DMS53 (cell line): ENCODE results near the gene ZNF488.
A peak's percentile ranks its signal among the peaks of the same experiment; 100 is the strongest.

Experiments
- DNase-seq: peaks from one replicate; lab custom pipeline; 2025; lab: John Stamatoyannopoulos, UW

The ZNF488 gene

DNA sequence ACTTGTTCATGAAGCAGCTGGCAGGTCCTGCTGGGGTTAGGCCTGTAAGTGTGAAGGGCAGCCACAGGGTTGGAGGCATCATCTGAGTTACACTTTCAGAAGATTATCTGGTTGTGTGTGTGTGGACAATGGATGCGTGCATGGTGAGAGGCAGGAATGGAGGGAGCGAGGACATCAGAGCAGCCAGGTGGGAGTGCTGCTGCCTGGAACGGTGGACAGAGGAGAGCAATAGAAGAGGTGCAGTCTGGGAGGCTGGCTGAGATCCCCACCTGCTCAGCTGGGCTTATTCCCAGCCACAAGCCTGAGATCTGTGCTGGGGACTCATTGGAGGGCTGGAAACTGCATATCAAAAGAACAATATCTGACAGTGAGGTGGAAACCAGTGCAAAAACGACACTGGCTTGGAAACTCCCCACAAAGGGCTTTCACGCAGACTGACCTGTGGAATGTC lies 17.9 kb downstream of the ZNF488 start:
- no peak for DNase-seq

- no peak for DNase-seq
These were observed 18.5 kb downstream of the ZNF488 start for GRCh38 chr10:47365431-47366180.

GRCh38 chr10:47364911-47365310 lies 19.2 kb downstream of the ZNF488 start:
- DNase-seq: no peak

DNA sequence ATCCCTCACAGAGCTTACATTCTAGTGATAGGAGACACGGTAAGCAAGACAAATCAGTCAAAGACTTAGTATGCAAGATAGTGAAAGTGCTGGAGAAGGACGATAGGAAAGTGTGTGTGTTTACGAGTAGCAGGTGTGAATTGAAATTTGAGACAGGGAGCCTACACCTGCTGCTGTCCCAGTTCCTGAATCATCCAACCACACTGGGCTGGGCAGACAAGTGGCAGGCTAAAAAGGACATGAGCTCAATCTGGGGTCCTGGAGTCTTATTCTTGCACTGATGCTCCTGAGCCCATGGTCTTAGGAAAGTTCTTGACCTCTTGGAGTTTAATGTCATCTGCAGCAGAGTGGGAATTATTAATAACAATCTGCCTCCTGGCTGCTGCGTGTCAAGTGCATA lies 19.7 kb downstream of the ZNF488 start:
- DNase-seq: peak; percentile 93

DNA sequence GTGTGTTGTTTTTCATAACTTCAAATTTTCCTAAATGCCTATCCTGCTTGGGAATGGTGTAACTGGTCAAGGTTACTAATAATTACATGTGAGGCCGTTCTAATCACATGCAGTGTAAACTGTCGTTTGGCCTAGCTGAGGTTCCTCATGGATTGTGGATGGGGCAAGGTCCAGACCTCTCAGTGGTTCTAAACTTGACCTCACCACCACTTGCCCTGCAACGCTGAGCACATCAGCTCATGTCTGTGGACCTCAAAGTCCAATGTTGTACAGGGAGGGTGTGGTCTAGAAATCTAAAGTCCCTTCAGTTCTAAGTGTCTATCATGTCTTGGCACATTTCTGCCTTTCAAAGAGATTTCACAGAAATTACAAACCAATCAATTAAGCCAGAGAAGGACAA lies 20.3 kb downstream of the ZNF488 start:
- DNase-seq: peak; percentile 51

DNA sequence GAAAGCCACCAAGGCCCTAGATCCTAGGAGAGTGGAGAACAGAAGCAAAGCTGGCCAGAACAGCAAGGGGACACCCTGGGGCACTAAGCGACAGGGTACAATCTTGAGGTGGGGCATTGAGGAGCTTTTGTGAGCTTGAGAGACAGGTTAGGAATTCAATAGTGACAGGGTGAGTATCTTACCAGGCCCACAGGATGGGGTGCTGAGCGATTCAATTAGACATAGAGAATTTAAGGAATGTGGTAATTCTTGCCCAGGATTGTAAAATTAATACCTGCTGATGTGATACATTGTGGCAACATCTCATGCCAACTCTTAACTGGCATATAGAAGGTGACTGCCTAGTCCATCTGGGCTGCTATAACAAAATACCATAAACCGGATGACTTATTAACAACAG lies 21.9 kb downstream of the ZNF488 start:
- no peak for DNase-seq

- DNase-seq: peak; percentile 72
These were observed 22.8 kb downstream of the ZNF488 start for GRCh38 chr10:47361293-47361692.

GRCh38 chr10:47360419-47361040 lies 23.6 kb downstream of the ZNF488 start:
- DNase-seq: no peak

DNA sequence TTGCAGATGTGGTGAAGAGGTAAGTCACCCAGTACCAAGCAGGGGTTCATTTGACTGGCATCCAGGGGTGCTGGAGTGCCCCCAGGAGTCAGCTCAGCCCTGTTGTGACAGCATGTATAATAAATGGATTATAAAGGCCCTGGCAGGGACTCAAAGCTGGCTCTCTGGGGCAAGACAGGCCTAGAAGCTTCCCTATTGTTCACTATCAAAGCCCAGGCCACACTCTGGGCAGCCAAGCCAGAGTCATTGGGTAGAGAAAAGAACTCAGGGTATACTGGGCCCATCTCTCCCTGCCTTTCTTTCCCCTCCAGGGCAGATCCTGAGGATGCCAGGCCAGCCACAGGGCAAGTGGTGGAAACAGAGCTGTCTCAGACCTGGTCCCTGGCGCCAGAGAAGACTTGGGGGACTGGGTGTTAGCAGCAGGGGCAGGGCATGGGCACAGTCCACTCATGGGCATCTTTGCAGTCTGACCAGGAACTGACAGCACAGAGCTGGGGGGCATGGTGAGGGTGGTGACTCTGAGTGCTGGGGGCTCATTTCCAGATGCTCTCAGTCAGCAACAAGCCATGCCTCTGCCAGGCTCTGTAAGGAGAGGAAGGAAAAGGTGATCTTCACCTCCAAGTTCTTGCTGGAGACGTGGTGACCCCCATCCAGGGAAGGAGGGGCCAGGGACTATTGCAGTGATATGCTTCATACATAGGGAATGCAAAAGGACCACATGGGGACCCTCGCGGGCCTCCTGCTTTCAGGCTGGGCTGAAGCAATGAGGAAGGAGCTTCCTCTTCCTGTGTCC lies 24.3 kb downstream of the ZNF488 start:
- DNase-seq: no peak

GRCh38 chr10:47359101-47359500 lies 25.0 kb downstream of the ZNF488 start:
- no peak for DNase-seq

DNA sequence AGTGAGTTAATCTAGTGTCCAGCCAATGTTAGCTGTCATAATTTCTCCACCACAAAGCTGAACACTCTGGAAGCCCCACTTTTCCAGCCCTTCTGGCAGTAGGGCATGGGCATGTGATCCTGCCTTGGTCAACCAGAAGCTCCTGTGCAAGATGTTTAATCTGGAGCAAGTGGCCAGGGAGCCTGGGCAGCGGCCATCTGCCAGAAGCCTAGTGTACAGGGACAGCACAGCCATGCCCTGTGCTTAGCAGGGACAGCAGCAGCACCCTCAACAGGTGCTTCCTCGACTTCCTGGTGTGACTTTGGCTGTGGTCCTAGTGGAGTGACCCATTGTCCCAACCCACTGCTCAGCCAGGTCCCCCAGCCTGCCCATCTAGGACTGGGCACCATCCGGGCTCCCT lies 25.6 kb downstream of the ZNF488 start:
- DNase-seq: no peak

- DNase-seq: no peak
These were observed 26.2 kb downstream of the ZNF488 start for GRCh38 chr10:47357911-47358310.

DNA sequence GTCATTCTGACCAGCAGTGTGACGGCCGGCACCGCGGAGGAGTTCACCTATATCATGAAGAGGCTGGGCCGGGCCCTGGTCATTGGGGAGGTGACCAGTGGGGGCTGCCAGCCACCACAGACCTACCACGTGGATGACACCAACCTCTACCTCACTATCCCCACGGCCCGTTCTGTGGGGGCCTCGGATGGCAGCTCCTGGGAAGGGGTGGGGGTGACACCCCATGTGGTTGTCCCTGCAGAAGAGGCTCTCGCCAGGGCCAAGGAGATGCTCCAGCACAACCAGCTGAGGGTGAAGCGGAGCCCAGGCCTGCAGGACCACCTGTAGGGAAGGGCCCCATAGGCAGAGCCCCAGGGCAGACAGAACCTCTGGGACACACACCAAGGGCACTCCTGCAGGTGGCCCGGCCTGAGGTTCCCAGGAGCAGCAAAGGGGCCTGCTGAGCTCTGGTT lies 26.9 kb downstream of the ZNF488 start:
- DNase-seq: no peak

GRCh38 chr10:47356708-47357107 lies 27.4 kb downstream of the ZNF488 start:
- DNase-seq: no peak

DNA sequence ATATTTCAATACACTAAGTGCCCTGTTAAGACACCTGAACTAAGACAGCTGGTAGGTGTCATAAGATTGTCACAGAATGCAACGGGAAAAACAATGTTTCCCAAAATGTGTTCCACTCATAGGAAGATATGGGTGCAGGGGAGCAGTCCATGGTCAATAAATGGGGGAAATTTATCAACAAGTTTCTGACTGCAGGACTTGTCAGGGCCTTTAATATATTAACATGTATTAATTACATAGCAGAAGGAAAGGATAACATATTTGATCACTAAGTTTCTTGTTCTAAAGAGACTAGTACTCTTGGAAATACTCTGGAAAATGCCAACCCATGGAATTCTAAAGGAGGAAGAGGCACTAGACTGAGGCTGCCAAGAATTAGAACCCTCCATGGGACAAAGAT lies 29.2 kb downstream of the ZNF488 start:
- no peak for DNase-seq

GRCh38 chr10:47354165-47354564 lies 29.9 kb downstream of the ZNF488 start:
- peak; percentile 23 for DNase-seq

DNA sequence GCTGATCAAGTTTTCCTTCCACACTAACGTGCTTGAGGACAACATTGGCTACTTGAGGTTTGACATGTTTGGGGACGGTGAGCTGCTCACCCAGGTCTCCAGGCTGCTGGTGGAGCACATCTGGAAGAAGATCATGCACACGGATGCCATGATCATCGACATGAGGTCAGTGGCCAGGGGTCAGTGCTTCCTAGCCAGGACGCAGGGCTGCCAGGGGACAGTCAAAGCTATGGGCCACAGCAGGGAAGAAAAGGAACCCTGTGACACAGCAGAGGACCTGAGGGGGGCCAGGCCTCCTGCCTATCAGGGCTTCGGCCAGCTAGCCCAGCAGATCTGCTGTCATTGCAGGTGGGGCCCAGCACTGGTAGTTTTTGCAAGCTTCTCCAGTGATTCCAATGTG lies 30.7 kb downstream of the ZNF488 start:
- DNase-seq: no peak

DNA sequence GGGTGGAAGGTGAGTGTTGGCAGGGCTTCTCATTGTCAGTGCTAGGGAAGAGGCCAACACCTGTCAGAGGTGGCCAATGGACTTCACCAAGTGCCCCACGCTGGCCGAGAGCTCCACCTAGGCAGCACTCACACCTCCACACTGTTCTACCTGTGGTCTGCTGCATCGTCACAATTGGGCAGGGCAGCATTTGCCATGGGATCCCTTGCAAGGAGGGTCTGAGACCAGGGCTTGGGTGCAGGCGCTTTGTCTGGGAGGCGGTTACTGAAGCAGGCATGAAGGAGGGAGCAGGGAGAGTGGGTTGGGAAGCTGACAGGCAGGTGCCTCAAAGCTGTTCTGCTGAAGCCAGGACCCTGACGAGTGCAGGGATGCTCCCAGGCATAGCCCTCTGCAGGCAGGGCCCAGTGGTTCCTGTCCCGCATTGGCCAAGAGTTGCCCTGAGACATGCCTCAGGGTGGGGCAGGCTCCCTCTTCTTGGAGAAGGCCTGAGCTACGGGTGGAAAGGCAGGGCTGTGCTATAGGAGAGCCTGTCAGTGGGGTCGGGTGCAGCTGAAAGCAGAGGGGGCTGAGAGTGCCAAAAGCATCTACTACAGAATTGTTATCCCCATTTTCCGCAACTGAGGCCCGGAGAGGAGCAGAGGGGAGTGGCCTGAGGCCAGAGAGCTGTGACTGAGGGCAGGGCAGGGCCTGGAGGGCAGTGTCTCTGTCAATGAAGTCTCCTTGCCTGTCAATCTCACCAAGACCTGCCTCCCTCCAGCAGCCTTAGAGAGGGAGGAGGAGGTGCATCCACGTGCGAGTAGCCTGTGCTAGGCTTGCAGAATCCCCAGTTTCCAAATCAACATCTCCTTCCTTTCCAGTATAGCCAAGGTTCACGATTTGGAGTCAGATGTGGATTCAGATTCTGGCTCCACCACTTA lies 31.9 kb downstream of the ZNF488 start:
- no peak for DNase-seq

DNA sequence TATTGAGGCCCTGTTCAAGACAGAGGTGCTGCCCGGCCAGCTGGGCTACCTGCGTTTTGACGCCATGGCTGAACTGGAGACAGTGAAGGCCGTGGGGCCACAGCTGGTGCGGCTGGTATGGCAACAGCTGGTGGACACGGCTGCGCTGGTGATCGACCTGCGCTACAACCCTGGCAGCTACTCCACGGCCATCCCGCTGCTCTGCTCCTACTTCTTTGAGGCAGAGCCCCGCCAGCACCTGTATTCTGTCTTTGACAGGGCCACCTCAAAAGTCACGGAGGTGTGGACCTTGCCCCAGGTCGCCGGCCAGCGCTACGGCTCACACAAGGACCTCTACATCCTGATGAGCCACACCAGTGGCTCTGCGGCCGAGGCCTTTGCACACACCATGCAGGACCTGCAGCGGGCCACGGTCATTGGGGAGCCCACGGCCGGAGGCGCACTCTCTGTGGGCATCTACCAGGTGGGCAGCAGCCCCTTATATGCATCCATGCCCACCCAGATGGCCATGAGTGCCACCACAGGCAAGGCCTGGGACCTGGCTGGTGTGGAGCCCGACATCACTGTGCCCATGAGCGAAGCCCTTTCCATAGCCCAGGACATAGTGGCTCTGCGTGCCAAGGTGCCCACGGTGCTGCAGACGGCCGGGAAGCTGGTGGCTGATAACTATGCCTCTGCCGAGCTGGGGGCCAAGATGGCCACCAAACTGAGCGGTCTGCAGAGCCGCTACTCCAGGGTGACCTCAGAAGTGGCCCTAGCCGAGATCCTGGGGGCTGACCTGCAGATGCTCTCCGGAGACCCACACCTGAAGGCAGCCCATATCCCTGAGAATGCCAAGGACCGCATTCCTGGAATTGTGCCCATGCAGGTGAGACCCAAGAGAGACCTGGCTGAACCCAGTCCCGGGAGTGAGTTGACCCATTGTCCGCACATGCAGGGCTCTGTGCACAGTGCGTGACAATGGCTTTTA lies 33.1 kb downstream of the ZNF488 start:
- DNase-seq: no peak

DNA sequence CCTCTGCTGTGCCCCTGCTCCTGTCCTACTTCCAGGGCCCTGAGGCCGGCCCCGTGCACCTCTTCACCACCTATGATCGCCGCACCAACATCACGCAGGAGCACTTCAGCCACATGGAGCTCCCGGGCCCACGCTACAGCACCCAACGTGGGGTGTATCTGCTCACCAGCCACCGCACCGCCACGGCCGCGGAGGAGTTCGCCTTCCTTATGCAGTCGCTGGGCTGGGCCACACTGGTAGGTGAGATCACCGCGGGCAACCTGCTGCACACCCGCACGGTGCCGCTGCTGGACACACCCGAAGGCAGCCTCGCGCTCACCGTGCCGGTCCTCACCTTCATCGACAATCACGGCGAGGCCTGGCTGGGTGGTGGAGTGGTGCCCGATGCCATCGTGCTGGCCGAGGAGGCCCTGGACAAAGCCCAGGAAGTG lies 34.1 kb downstream of the ZNF488 start:
- no peak for DNase-seq

GRCh38 chr10:47349516-47349915 lies 34.6 kb downstream of the ZNF488 start:
- DNase-seq: no peak
